ENCODE data around the gene ADH4.
"Not testable (repeated sequence)": the region's sequence is repeated elsewhere in the genome, so short reads cannot be mapped to it uniquely, and the experiment has no call there.

Gene ADH4

GRCh38 chr4:99104153-99104552 lies 39.9 kb downstream of the ADH4 start:
- DNase-seq (ENCODE audit: low spot score) (no peak), ATAC-seq (ENCODE audit: low read depth) (no peak)
- TF ChIP-seq CTCF (IDR thresholded peaks at IDR 0.05; ENCODE audit: poor library complexity, severe bottlenecking) = no peak
- Histone ChIP-seq H3K9me3 (ENCODE audit: severe bottlenecking) (no peaks in the 10 kb centered on the region), H3K4me3 (ENCODE audit: severe bottlenecking) (no peak overlapping the region), H3K27me3 (ENCODE audit: insufficient read depth, poor library complexity, severe bottlenecking) (no peaks in the 10 kb centered on the region), H3K36me3 (ENCODE audit: low read depth) (no peaks in the 10 kb centered on the region), H3K4me1 (ENCODE audit: insufficient read depth, poor library complexity, severe bottlenecking) (no peaks in the 10 kb centered on the region), H3K27ac (ENCODE audit: poor library complexity, severe bottlenecking) (no peak overlapping the region)

GRCh38 chr4:99103166-99103565 lies 40.9 kb downstream of the ADH4 start:
- Histone ChIP-seq H3K36me3 (ENCODE audit: low read depth) (no peaks in the 10 kb centered on the region), H3K4me3 (ENCODE audit: severe bottlenecking) (no peak overlapping the region), H3K27ac (ENCODE audit: poor library complexity, severe bottlenecking) (no peak overlapping the region), H3K4me1 (ENCODE audit: insufficient read depth, poor library complexity, severe bottlenecking) (no peaks in the 10 kb centered on the region), H3K9me3 (ENCODE audit: severe bottlenecking) (no peaks in the 10 kb centered on the region), H3K27me3 (ENCODE audit: insufficient read depth, poor library complexity, severe bottlenecking) (no peaks in the 10 kb centered on the region)
- TF ChIP-seq CTCF (IDR thresholded peaks at IDR 0.05; ENCODE audit: poor library complexity, severe bottlenecking) = no peak
- DNase-seq (ENCODE audit: low spot score) (no peak), ATAC-seq (ENCODE audit: low read depth) (no peak)

GRCh38 chr4:99102634-99103033 lies 41.5 kb downstream of the ADH4 start:
- no peak for TF ChIP-seq CTCF (IDR thresholded peaks at IDR 0.05; ENCODE audit: poor library complexity, severe bottlenecking)
- DNase-seq (ENCODE audit: low spot score) (no peak), ATAC-seq (ENCODE audit: low read depth) (no peak)
- Histone ChIP-seq H3K27ac (ENCODE audit: poor library complexity, severe bottlenecking) (no peak overlapping the region), H3K36me3 (ENCODE audit: low read depth) (no peaks in the 10 kb centered on the region), H3K9me3 (ENCODE audit: severe bottlenecking) (no peaks in the 10 kb centered on the region), H3K4me1 (ENCODE audit: insufficient read depth, poor library complexity, severe bottlenecking) (no peaks in the 10 kb centered on the region), H3K27me3 (ENCODE audit: insufficient read depth, poor library complexity, severe bottlenecking) (no peaks in the 10 kb centered on the region), H3K4me3 (ENCODE audit: severe bottlenecking) (no peak overlapping the region)

- H3K4me1 ChIP-seq (ENCODE audit: insufficient read depth, poor library complexity, severe bottlenecking) = no peaks in the 10 kb centered on the region
- no peaks in the 10 kb centered on the region for H3K36me3 ChIP-seq (ENCODE audit: low read depth)
- DNase-seq (ENCODE audit: low spot score) (no peak), ATAC-seq (ENCODE audit: low read depth) (no peak)
- no peak for TF ChIP-seq CTCF (IDR thresholded peaks at IDR 0.05; ENCODE audit: poor library complexity, severe bottlenecking)
- no peaks in the 10 kb centered on the region for H3K9me3 ChIP-seq (ENCODE audit: severe bottlenecking)
- H3K27ac ChIP-seq (ENCODE audit: poor library complexity, severe bottlenecking) = no peak overlapping the region
- no peaks in the 10 kb centered on the region for H3K27me3 ChIP-seq (ENCODE audit: insufficient read depth, poor library complexity, severe bottlenecking)
- H3K4me3 ChIP-seq (ENCODE audit: severe bottlenecking) = no peak overlapping the region
Observed at GRCh38 chr4:99100876-99101275, 43.2 kb downstream of the ADH4 start.

GRCh38 chr4:99099814-99100213 lies 44.3 kb downstream of the ADH4 start:
- H3K9me3 ChIP-seq (ENCODE audit: severe bottlenecking); H3K4me1 ChIP-seq (ENCODE audit: insufficient read depth, poor library complexity, severe bottlenecking); H3K27me3 ChIP-seq (ENCODE audit: insufficient read depth, poor library complexity, severe bottlenecking); H3K27ac ChIP-seq (ENCODE audit: poor library complexity, severe bottlenecking); DNase-seq (ENCODE audit: low spot score); ATAC-seq (ENCODE audit: low read depth); H3K36me3 ChIP-seq (ENCODE audit: low read depth); H3K4me3 ChIP-seq (ENCODE audit: severe bottlenecking): not testable (repeated sequence)

Data from RWPE2 (cell line).